Measurements from ENCODE around the gene XIRP2. TPM values are rescaled to one million over a fixed set of nuclear protein-coding genes. Genes with fewer than 3 reads are reported as not detected.
"Not testable (repeated sequence)": the region's sequence is repeated elsewhere in the genome, so short reads cannot be mapped to it uniquely, and the experiment has no call there.

Gene XIRP2
- total RNA-seq, 8 experiments from 2014 or later = 0.05 to 0.93 (median 0.22) TPM; not detected in 2

GRCh38 chr2:167015806-167016205, 127.5 kb downstream of the XIRP2 start:
- Histone ChIP-seq H3K4me3 (no peak overlapping the region), H3K4me1 (replicated peaks in 1 of 2) (peaks cover 0 to 4% of the 10 kb centered on the region in 2 donors), H3K27ac (no peak overlapping the region)
- WGBS, 10 experiments = 10 to 100% (median 86%) methylated on average over 1 to 3 of the region's 3 CpGs
- ATAC-seq (replicated peaks in 6 of 8) = no peak
- in situ Hi-C loops (cut with MboI; ENCODE audit: low pct_unique_long_range_greater_than_20kb in 2 of 9, low sequenced_read_pairs in 9 of 9, unreplicated experiment in 9 of 9) = no loop called here

GRCh38 chr2:167017021-167017420, 128.7 kb downstream of the XIRP2 start:
- Histone ChIP-seq H3K4me1 (replicated peaks in 1 of 2) (peaks cover 0 to 4% of the 10 kb centered on the region in 2 donors), H3K27ac (no peak overlapping the region), H3K4me3 (no peak overlapping the region)
- in situ Hi-C loops (cut with MboI; ENCODE audit: low pct_unique_long_range_greater_than_20kb in 2 of 9, low sequenced_read_pairs in 9 of 9, unreplicated experiment in 9 of 9) = no loop called here
- 0 to 100% (median 88%) methylated on average over 1 of the region's 1 CpG; no CpG with 5 or more reads in 5 of the 10 experiments for WGBS, 10 experiments
- no peak for ATAC-seq (replicated peaks in 6 of 8)

- 0 to 100% (median 42%) methylated on average over 1 to 2 of the region's 2 CpGs; no CpG with 5 or more reads in 4 of the 10 experiments for WGBS, 10 experiments
- H3K4me1 ChIP-seq (replicated peaks in 1 of 2) = peaks cover 0 to 4% of the 10 kb centered on the region in 2 donors
- H3K27ac ChIP-seq = no peak overlapping the region
- no peak overlapping the region for H3K4me3 ChIP-seq
- ATAC-seq (replicated peaks in 6 of 8) = no peak
- in situ Hi-C loops (cut with MboI; ENCODE audit: low pct_unique_long_range_greater_than_20kb in 2 of 9, low sequenced_read_pairs in 9 of 9, unreplicated experiment in 9 of 9) = no loop called here
These were observed 130.3 kb downstream of the XIRP2 start for GRCh38 chr2:167018590-167018989.

- no peak overlapping the region for H3K4me3 ChIP-seq
- WGBS, 10 experiments = 11 to 94% (median 71%) methylated on average over 1 to 4 of the region's 4 CpGs
These were observed 140.2 kb downstream of the XIRP2 start for GRCh38 chr2:167028503-167028902.

GRCh38 chr2:167034976-167035375, 146.7 kb downstream of the XIRP2 start:
- H3K27ac ChIP-seq; in situ Hi-C loops (cut with MboI; ENCODE audit: low pct_unique_long_range_greater_than_20kb in 2 of 9, low sequenced_read_pairs in 9 of 9, unreplicated experiment in 9 of 9); ATAC-seq (replicated peaks in 6 of 8); H3K4me1 ChIP-seq (replicated peaks in 1 of 2); H3K4me3 ChIP-seq: not testable (repeated sequence)
- 0 to 100% (median 78%) methylated on average over 1 to 3 of the region's 3 CpGs; no CpG with 5 or more reads in 3 of the 10 experiments for WGBS, 10 experiments

More at GRCh38 chr2:167028503-167028902, 140.2 kb downstream of the XIRP2 start:
- H3K27ac ChIP-seq = no peak overlapping the region
- in situ Hi-C loops (cut with MboI; ENCODE audit: low pct_unique_long_range_greater_than_20kb in 2 of 9, low sequenced_read_pairs in 9 of 9, unreplicated experiment in 9 of 9) = no loop called here
- H3K4me1 ChIP-seq (replicated peaks in 1 of 2) = no peaks in the 10 kb centered on the region
- ATAC-seq (replicated peaks in 6 of 8) = no peak

GRCh38 chr2:167048829-167049228, 160.5 kb downstream of the XIRP2 start:
- H3K4me1 ChIP-seq (replicated peaks in 1 of 2) = no peaks in the 10 kb centered on the region
- no peak for ATAC-seq (replicated peaks in 6 of 8)

GRCh38 chr2:167049659-167050058, 161.4 kb downstream of the XIRP2 start:
- WGBS, 10 experiments = 13 to 100% (median 80%) methylated on average over 3 of the region's 3 CpGs
- H3K4me1 ChIP-seq (replicated peaks in 1 of 2) = no peaks in the 10 kb centered on the region
- no peak overlapping the region for H3K4me3 ChIP-seq
- no peak for ATAC-seq (replicated peaks in 6 of 8)
- no peak overlapping the region for H3K27ac ChIP-seq
- in situ Hi-C loops (cut with MboI; ENCODE audit: low pct_unique_long_range_greater_than_20kb in 2 of 9, low sequenced_read_pairs in 9 of 9, unreplicated experiment in 9 of 9) = no loop called here

More at GRCh38 chr2:167048829-167049228, 160.5 kb downstream of the XIRP2 start:
- H3K4me3 ChIP-seq = no peak overlapping the region
- H3K27ac ChIP-seq = no peak overlapping the region
- in situ Hi-C loops (cut with MboI; ENCODE audit: low pct_unique_long_range_greater_than_20kb in 2 of 9, low sequenced_read_pairs in 9 of 9, unreplicated experiment in 9 of 9) = no loop called here

- in situ Hi-C loops (cut with MboI; ENCODE audit: low pct_unique_long_range_greater_than_20kb in 2 of 9, low sequenced_read_pairs in 9 of 9, unreplicated experiment in 9 of 9) = no loop called here
- no peaks in the 10 kb centered on the region for H3K4me1 ChIP-seq (replicated peaks in 1 of 2)
- no peak overlapping the region for H3K27ac ChIP-seq
- 0 to 100% (median 22%) methylated on average over 1 of the region's 1 CpG; no CpG with 5 or more reads in 5 of the 10 experiments for WGBS, 10 experiments
- peak in 6 of 8 experiments; percentile 22 to 80 (median 64) for ATAC-seq (replicated peaks in 6 of 8)
- no peak overlapping the region for H3K4me3 ChIP-seq
These were observed 164.5 kb downstream of the XIRP2 start for GRCh38 chr2:167052825-167053224.

- in situ Hi-C loops (cut with MboI; ENCODE audit: low pct_unique_long_range_greater_than_20kb in 2 of 9, low sequenced_read_pairs in 9 of 9, unreplicated experiment in 9 of 9) = no loop called here
- ATAC-seq (replicated peaks in 6 of 8) = no peak
- Histone ChIP-seq H3K4me1 (replicated peaks in 1 of 2) (no peaks in the 10 kb centered on the region), H3K27ac (no peak overlapping the region), H3K4me3 (no peak overlapping the region)
- WGBS, 10 experiments = 0 to 100% (median 72%) methylated on average over 2 to 3 of the region's 3 CpGs
These were observed 166.6 kb downstream of the XIRP2 start for GRCh38 chr2:167054881-167055280.

- Histone ChIP-seq H3K27ac (no peak overlapping the region), H3K4me3 (no peak overlapping the region), H3K4me1 (replicated peaks in 1 of 2) (no peaks in the 10 kb centered on the region)
- 17 to 100% (median 82%) methylated on average over 1 to 4 of the region's 4 CpGs for WGBS, 10 experiments
- in situ Hi-C loops (cut with MboI; ENCODE audit: low pct_unique_long_range_greater_than_20kb in 2 of 9, low sequenced_read_pairs in 9 of 9, unreplicated experiment in 9 of 9) = no loop called here
- peak in 1 of 8 experiments; percentile 12 for ATAC-seq (replicated peaks in 6 of 8)
These were observed 169.2 kb downstream of the XIRP2 start for GRCh38 chr2:167057446-167057845.

GRCh38 chr2:167059173-167059572, 170.9 kb downstream of the XIRP2 start:
- no peak overlapping the region for H3K27ac ChIP-seq
- no peak for ATAC-seq (replicated peaks in 6 of 8)
- in situ Hi-C loops (cut with MboI; ENCODE audit: low pct_unique_long_range_greater_than_20kb in 2 of 9, low sequenced_read_pairs in 9 of 9, unreplicated experiment in 9 of 9) = no loop called here

GRCh38 chr2:167069855-167070254, 181.6 kb downstream of the XIRP2 start:
- Histone ChIP-seq H3K27ac (no peak overlapping the region), H3K4me1 (replicated peaks in 1 of 2) (no peaks in the 10 kb centered on the region), H3K4me3 (no peak overlapping the region)
- no peak for ATAC-seq (replicated peaks in 6 of 8)
- in situ Hi-C loops (cut with MboI; ENCODE audit: low pct_unique_long_range_greater_than_20kb in 2 of 9, low sequenced_read_pairs in 9 of 9, unreplicated experiment in 9 of 9) = no loop called here
- 0 to 100% (median 80%) methylated on average over 1 of the region's 1 CpG; no CpG with 5 or more reads in 3 of the 10 experiments for WGBS, 10 experiments

More at GRCh38 chr2:167059173-167059572, 170.9 kb downstream of the XIRP2 start:
- no peak overlapping the region for H3K4me3 ChIP-seq
- H3K4me1 ChIP-seq (replicated peaks in 1 of 2) = no peaks in the 10 kb centered on the region
- 21 to 99% (median 88%) methylated on average over 2 to 10 of the region's 10 CpGs for WGBS, 10 experiments

GRCh38 chr2:167075708-167076107, 187.4 kb downstream of the XIRP2 start:
- H3K4me3 ChIP-seq; in situ Hi-C loops (cut with MboI; ENCODE audit: low pct_unique_long_range_greater_than_20kb in 2 of 9, low sequenced_read_pairs in 9 of 9, unreplicated experiment in 9 of 9); H3K4me1 ChIP-seq (replicated peaks in 1 of 2); ATAC-seq (replicated peaks in 6 of 8); H3K27ac ChIP-seq: not testable (repeated sequence)
- WGBS, 10 experiments = 50 to 100% (median 94%) methylated on average over 1 to 8 of the region's 8 CpGs

GRCh38 chr2:167098931-167099330, 210.7 kb downstream of the XIRP2 start:
- H3K4me3 ChIP-seq; H3K27ac ChIP-seq; in situ Hi-C loops (cut with MboI; ENCODE audit: low pct_unique_long_range_greater_than_20kb in 2 of 9, low sequenced_read_pairs in 9 of 9, unreplicated experiment in 9 of 9); ATAC-seq (replicated peaks in 6 of 8): not testable (repeated sequence)
- peaks cover 0 to 13% of the 10 kb centered on the region in 2 donors for H3K4me1 ChIP-seq (replicated peaks in 1 of 2)
- 70 to 86% methylated on average over 2 of the region's 3 CpGs; no CpG with 5 or more reads in 8 of the 10 experiments for WGBS, 10 experiments

All from motor neuron (in vitro differentiated cells).